BLaER1 (cell line): Measurements from ENCODE around the gene GRIK1.

Experiments used
- H3K27ac ChIP-seq: shearing (Covaris generic); formaldehyde crosslinking; 2 replicates; pipeline ENCODE4 v1.8.1; 2022
- H3K27me3 ChIP-seq: shearing (Covaris generic); formaldehyde crosslinking; 2 replicates; pipeline ENCODE4 v1.8.1; 2022
- H3K36me3 ChIP-seq: shearing (Covaris generic); formaldehyde crosslinking; 2 replicates; pipeline ENCODE4 v1.8.1; 2022
- H3K4me1 ChIP-seq: shearing (Covaris generic); formaldehyde crosslinking; 2 replicates; pipeline ENCODE4 v1.8.1; 2022
- H3K4me2 ChIP-seq: shearing (Covaris generic); formaldehyde crosslinking; 2 replicates; pipeline ENCODE4 v1.8.1; 2022
- H3K4me3 ChIP-seq: shearing (Covaris generic); formaldehyde crosslinking; 2 replicates; pipeline ENCODE4 v1.8.1; 2022
- H3K9ac ChIP-seq: shearing (Covaris generic); formaldehyde crosslinking; 2 replicates; pipeline ENCODE4 v1.8.1; 2022
- H3K9me3 ChIP-seq: shearing (Covaris generic); formaldehyde crosslinking; 2 replicates; pipeline ENCODE4 v1.8.1; 2022
- H4K20me1 ChIP-seq: shearing (Covaris generic); formaldehyde crosslinking; 2 replicates; pipeline ENCODE4 v1.8.1; 2022
- Cebpa-rat ChIP-seq: shearing (Covaris generic); IDR thresholded peaks from 2 replicates; pipeline ENCODE4 v1.8.1; 2022

GRIK1 gene

GRCh38 chr21:29753216-29753615, 186.6 kb downstream of the GRIK1 start:
- H4K20me1 ChIP-seq: no peaks in the 10 kb centered on the region
- H3K9me3 ChIP-seq: no peaks in the 10 kb centered on the region
- H3K9ac ChIP-seq: no peak overlapping the region
- H3K36me3 ChIP-seq: no peaks in the 10 kb centered on the region
- H3K4me2 ChIP-seq: no peak overlapping the region
- no peaks in the 10 kb centered on the region for H3K27me3 ChIP-seq
- no peak for TF ChIP-seq Cebpa-rat
- no peak overlapping the region for H3K4me3 ChIP-seq
- no peak overlapping the region for H3K27ac ChIP-seq
- peaks cover under 1% of the 10 kb centered on the region; the same call in 1 of the 2 replicates for H3K4me1 ChIP-seq

- H3K9ac ChIP-seq: no peak overlapping the region
- H3K4me3 ChIP-seq: no peak overlapping the region
- no peak overlapping the region for H3K27ac ChIP-seq
- H3K27me3 ChIP-seq: no peaks in the 10 kb centered on the region
- peaks cover 11% of the 10 kb centered on the region; the same call in 1 of the 2 replicates for H3K4me1 ChIP-seq
- H3K9me3 ChIP-seq: no peaks in the 10 kb centered on the region
- H4K20me1 ChIP-seq: no peaks in the 10 kb centered on the region
- H3K36me3 ChIP-seq: no peaks in the 10 kb centered on the region
- TF ChIP-seq Cebpa-rat: no peak
- H3K4me2 ChIP-seq: no peak overlapping the region
Measured at GRCh38 chr21:29751473-29752185, 188.2 kb downstream of the GRIK1 start.

- Histone ChIP-seq H3K9me3 (no peaks in the 10 kb centered on the region), H3K4me2 (no peak overlapping the region), H3K27me3 (no peaks in the 10 kb centered on the region), H4K20me1 (no peaks in the 10 kb centered on the region), H3K9ac (no peak overlapping the region), H3K4me3 (no peak overlapping the region), H3K27ac (no peak overlapping the region), H3K4me1 (peaks cover 11% of the 10 kb centered on the region; the same call in 1 of the 2 replicates), H3K36me3 (no peaks in the 10 kb centered on the region)
- TF ChIP-seq Cebpa-rat: no peak
Measured at GRCh38 chr21:29749957-29750356, 189.8 kb downstream of the GRIK1 start.

GRCh38 chr21:29749223-29749622, 190.6 kb downstream of the GRIK1 start:
- H3K4me3 ChIP-seq: no peak overlapping the region
- no peaks in the 10 kb centered on the region for H3K27me3 ChIP-seq
- TF ChIP-seq Cebpa-rat: no peak
- H3K4me1 ChIP-seq: peaks cover 11% of the 10 kb centered on the region; the same call in 1 of the 2 replicates
- H3K27ac ChIP-seq: no peak overlapping the region
- no peak overlapping the region for H3K4me2 ChIP-seq
- H3K9ac ChIP-seq: no peak overlapping the region
- H4K20me1 ChIP-seq: no peaks in the 10 kb centered on the region
- no peaks in the 10 kb centered on the region for H3K36me3 ChIP-seq
- no peaks in the 10 kb centered on the region for H3K9me3 ChIP-seq

GRCh38 chr21:29748391-29749167, 191.2 kb downstream of the GRIK1 start:
- peaks cover 11% of the 10 kb centered on the region; the same call in 1 of the 2 replicates for H3K4me1 ChIP-seq
- no peak overlapping the region for H3K4me2 ChIP-seq
- no peak overlapping the region for H3K9ac ChIP-seq
- H3K27ac ChIP-seq: no peak overlapping the region
- no peak overlapping the region for H3K4me3 ChIP-seq
- TF ChIP-seq Cebpa-rat: no peak
- H4K20me1 ChIP-seq: no peaks in the 10 kb centered on the region
- no peaks in the 10 kb centered on the region for H3K36me3 ChIP-seq
- H3K9me3 ChIP-seq: no peaks in the 10 kb centered on the region
- H3K27me3 ChIP-seq: no peaks in the 10 kb centered on the region

GRCh38 chr21:29741761-29742160, 198.0 kb downstream of the GRIK1 start:
- no peaks in the 10 kb centered on the region for H3K36me3 ChIP-seq
- H3K4me3 ChIP-seq: no peak overlapping the region
- no peak overlapping the region for H3K9ac ChIP-seq
- TF ChIP-seq Cebpa-rat: no peak
- H3K9me3 ChIP-seq: no peaks in the 10 kb centered on the region
- no peaks in the 10 kb centered on the region for H3K4me1 ChIP-seq
- no peaks in the 10 kb centered on the region for H3K27me3 ChIP-seq
- H3K4me2 ChIP-seq: no peak overlapping the region
- no peaks in the 10 kb centered on the region for H4K20me1 ChIP-seq
- H3K27ac ChIP-seq: no peak overlapping the region

- no peaks in the 10 kb centered on the region for H3K9me3 ChIP-seq
- H3K4me1 ChIP-seq: no peaks in the 10 kb centered on the region
- no peak overlapping the region for H3K27ac ChIP-seq
- H3K9ac ChIP-seq: no peak overlapping the region
- H3K36me3 ChIP-seq: no peaks in the 10 kb centered on the region
- H3K27me3 ChIP-seq: no peaks in the 10 kb centered on the region
- no peak overlapping the region for H3K4me2 ChIP-seq
- no peak for TF ChIP-seq Cebpa-rat
- H3K4me3 ChIP-seq: no peak overlapping the region
- no peaks in the 10 kb centered on the region for H4K20me1 ChIP-seq
Measured at GRCh38 chr21:29739176-29739575, 200.6 kb downstream of the GRIK1 start.

- H3K27ac ChIP-seq: no peak overlapping the region
- no peaks in the 10 kb centered on the region for H3K4me1 ChIP-seq
- no peak for TF ChIP-seq Cebpa-rat
- H3K9ac ChIP-seq: no peak overlapping the region
- H3K4me3 ChIP-seq: no peak overlapping the region
- no peaks in the 10 kb centered on the region for H3K36me3 ChIP-seq
- H3K4me2 ChIP-seq: no peak overlapping the region
- H3K9me3 ChIP-seq: no peaks in the 10 kb centered on the region
- H3K27me3 ChIP-seq: no peaks in the 10 kb centered on the region
- no peaks in the 10 kb centered on the region for H4K20me1 ChIP-seq
Measured at GRCh38 chr21:29738730-29739129, 201.1 kb downstream of the GRIK1 start.

GRCh38 chr21:29737186-29737585, 202.6 kb downstream of the GRIK1 start:
- no peaks in the 10 kb centered on the region for H3K27me3 ChIP-seq
- no peaks in the 10 kb centered on the region for H3K4me1 ChIP-seq
- TF ChIP-seq Cebpa-rat: no peak
- no peaks in the 10 kb centered on the region for H3K9me3 ChIP-seq
- H3K4me3 ChIP-seq: no peak overlapping the region
- no peaks in the 10 kb centered on the region for H4K20me1 ChIP-seq
- no peak overlapping the region for H3K4me2 ChIP-seq
- no peak overlapping the region for H3K27ac ChIP-seq
- no peaks in the 10 kb centered on the region for H3K36me3 ChIP-seq
- no peak overlapping the region for H3K9ac ChIP-seq

GRCh38 chr21:29730281-29730680, 209.5 kb downstream of the GRIK1 start:
- no peaks in the 10 kb centered on the region for H4K20me1 ChIP-seq
- TF ChIP-seq Cebpa-rat: no peak
- H3K9me3 ChIP-seq: no peaks in the 10 kb centered on the region
- no peak overlapping the region for H3K27ac ChIP-seq
- no peak overlapping the region for H3K4me2 ChIP-seq
- H3K36me3 ChIP-seq: no peaks in the 10 kb centered on the region
- H3K4me1 ChIP-seq: no peaks in the 10 kb centered on the region
- H3K9ac ChIP-seq: no peak overlapping the region
- H3K4me3 ChIP-seq: no peak overlapping the region
- no peaks in the 10 kb centered on the region for H3K27me3 ChIP-seq
